GM12872 (cell line): ENCODE data around the gene STX16.

Source experiments
- TF ChIP-seq, protein P1 (sequence below): IDR thresholded peaks from 3 replicates; pipeline ENCODE4 v1.5.1; 2011; ENCODE audit warnings: low read depth, mild to moderate bottlenecking, low read length, moderate library complexity; ENCODE audit not compliant: insufficient read depth

The STX16 gene

DNA sequence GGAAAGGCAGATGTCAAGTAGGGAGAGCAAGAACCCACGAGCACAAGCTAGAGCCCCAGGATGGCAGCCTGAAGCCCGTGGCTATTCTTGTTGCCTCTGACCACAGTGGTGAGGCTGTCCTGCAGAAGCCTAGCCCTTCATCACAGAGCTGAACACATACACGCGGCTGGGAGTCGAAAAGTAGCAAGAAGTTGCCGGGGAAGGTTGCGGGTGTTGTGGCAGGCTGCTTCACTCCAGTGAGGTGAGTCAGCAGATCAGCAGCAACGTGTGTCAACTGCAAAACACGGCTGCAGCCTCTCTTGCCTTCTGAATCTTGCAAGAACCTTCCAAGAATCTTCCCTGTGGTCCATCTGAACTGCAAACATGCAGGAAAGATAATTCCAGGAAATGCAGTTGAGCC, 10.6 kb upstream of the STX16 start:
- TF ChIP-seq, protein P1, sequence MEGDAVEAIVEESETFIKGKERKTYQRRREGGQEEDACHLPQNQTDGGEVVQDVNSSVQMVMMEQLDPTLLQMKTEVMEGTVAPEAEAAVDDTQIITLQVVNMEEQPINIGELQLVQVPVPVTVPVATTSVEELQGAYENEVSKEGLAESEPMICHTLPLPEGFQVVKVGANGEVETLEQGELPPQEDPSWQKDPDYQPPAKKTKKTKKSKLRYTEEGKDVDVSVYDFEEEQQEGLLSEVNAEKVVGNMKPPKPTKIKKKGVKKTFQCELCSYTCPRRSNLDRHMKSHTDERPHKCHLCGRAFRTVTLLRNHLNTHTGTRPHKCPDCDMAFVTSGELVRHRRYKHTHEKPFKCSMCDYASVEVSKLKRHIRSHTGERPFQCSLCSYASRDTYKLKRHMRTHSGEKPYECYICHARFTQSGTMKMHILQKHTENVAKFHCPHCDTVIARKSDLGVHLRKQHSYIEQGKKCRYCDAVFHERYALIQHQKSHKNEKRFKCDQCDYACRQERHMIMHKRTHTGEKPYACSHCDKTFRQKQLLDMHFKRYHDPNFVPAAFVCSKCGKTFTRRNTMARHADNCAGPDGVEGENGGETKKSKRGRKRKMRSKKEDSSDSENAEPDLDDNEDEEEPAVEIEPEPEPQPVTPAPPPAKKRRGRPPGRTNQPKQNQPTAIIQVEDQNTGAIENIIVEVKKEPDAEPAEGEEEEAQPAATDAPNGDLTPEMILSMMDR = no peak

DNA sequence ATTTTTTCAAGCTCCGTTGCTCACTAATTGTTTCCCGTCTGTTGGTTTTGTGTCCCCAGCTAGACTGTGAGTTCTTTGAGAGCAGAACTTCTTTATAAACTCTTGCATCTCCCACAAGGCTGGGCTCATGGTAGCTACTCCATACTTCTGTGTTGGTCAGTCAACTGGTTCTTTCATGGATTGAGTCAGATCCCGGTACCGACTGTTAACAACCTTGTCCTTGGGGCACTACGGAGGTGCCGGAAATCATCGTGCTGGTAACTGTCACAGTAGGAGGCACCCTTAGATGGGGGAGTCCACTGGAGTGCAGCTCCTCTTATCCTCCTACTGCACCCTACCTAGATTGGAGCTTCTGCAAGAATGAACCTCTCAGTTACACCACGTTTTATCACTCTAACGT, 8.6 kb upstream of the STX16 start:
- TF ChIP-seq, protein P1 = no peak

DNA sequence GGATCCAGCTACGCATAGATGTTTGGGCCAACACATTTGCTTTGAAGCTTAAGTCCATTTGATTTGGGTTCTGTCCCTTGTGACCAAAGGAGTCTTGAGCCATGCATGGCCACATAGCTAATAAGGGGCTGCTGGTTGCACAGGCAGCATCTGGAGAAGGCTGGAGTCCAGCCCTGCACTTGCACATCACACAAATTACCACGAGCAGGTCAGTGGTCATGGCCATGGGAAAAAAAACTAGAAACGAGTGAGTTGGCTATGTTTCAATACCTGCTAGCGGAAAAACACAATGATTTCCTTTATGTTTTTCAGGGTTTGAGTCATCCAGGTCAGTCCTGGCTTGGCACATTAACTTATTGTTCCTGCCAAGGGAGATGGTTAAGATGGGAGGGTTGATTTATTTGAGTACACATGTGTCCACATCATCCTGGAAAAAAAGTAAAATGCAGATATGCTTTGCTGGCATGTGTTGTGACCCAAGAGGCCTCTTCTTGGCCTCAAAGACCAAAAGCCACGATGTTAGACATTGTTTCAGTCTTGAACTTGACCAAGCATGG, 5.6 kb upstream of the STX16 start:
- TF ChIP-seq, protein P1 = no peak

DNA sequence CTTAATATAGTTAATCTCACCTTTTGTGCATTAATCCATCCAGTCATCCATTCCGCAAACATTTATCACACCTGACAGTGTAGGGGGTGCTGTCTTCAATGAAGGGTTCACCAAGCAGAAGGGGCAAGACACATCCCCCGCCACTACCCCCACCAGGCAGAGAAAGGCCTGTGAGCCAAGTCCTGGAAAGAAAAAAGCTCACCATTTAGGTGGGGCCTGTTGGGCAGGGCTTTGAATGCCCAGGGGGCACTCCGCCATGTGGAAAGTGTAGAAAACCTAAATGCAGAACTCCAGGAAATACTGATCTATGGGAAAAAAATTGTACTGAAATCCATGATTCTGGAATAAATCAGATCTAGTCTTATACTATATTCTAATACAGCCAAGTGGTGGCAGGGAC, 4.8 kb upstream of the STX16 start:
- TF ChIP-seq, protein P1 = no peak

DNA sequence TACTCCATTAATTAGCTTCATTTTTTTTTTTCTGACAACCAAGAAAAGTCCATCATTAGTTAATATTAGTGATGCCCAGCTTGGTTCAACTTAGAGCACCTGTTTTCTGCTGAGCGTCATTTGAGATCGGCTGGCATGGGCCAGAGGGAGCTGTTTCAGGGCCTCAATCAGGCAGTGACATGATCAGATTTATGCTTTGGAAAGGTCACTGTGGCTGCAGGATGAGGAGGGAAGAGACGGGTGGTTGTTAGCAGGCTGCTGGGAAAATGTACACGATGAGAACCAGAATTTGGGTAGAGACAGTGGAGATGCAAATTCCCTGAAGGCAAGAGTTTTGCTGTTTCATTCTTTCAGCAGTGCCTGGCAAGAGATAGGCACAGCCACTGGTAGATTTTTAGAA, 4.4 kb upstream of the STX16 start:
- TF ChIP-seq, protein P1 = no peak

DNA sequence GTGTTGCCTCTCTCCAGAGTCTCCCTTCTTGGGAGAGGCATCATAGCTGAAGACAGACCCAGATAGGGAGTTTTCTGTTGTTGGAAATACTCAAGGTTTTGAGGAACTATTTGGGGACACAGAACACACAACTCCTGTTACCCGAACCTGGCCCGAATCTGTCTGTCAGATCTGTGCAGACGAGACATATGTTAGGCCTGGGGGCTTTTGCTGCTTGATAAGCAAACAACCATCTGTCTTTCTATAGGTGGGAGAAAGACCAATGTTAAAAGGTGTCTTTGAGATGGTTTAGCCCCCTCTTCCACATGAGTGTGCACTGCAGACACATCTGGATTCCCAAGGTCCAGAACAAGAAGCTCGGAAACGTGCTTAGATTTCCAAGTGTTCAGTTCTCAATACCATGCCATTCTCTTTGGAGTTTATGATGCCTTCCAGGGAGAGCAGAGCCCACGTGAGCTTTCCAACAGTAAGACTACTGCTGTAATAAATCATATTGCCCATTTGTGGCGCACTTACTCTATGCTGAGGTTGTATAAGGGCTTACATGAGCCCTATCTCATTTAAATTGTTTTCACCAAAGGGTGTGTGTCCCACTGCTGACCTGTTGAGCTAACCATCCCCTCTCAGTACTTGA, 3.8 kb upstream of the STX16 start:
- TF ChIP-seq, protein P1 = peak; percentile 44

DNA sequence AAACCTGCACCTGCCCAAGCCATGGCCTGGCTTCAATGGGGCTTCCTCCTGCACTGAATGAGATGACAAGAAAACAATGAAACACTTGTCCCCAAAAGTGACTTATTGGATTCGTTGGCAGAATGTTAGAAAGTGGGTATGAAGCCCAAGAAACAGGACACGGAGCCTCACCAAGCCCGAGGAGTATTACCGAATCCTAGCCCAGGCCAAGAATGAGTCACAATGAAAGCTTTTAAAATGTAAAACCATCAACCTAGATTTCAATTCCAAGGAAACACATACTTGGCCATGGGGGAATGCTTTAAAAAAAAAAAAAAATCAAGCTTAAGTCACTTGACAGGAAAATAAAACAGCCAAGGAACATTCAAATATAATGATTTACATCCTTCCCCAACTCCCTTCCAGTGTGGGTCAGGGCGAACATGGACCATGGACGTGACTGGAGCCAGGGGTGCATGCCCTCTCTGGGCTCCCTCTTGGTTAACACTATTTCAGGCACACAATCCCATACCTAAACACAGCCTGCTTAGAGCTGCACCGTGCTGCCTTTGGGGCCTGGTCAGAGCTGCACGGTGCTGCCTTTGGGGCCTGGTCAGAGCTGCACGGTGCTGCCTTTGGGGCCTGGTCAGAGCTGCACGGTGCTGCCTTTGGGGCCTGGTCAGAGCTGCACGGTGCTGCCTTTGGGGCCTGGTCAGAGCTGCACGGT, 3.1 kb upstream of the STX16 start:
- TF ChIP-seq, protein P1 = no peak
